GM19452 (cell line): Measurements from ENCODE around the gene EED.
"Not testable (repeated sequence)": the region's sequence is repeated elsewhere in the genome, so short reads cannot be mapped to it uniquely, and the experiment has no call there.

Source experiments
- ATAC-seq: cut with Tn5 transposase; IDR thresholded peaks from one replicate; pipeline ENCODE4 v1.9.1; 2021; ENCODE audit not compliant: unreplicated experiment

Gene EED

GRCh38 chr11:86218125-86219084 lies 26.1 kb upstream of the EED start:
- peak; percentile 43 for ATAC-seq

DNA sequence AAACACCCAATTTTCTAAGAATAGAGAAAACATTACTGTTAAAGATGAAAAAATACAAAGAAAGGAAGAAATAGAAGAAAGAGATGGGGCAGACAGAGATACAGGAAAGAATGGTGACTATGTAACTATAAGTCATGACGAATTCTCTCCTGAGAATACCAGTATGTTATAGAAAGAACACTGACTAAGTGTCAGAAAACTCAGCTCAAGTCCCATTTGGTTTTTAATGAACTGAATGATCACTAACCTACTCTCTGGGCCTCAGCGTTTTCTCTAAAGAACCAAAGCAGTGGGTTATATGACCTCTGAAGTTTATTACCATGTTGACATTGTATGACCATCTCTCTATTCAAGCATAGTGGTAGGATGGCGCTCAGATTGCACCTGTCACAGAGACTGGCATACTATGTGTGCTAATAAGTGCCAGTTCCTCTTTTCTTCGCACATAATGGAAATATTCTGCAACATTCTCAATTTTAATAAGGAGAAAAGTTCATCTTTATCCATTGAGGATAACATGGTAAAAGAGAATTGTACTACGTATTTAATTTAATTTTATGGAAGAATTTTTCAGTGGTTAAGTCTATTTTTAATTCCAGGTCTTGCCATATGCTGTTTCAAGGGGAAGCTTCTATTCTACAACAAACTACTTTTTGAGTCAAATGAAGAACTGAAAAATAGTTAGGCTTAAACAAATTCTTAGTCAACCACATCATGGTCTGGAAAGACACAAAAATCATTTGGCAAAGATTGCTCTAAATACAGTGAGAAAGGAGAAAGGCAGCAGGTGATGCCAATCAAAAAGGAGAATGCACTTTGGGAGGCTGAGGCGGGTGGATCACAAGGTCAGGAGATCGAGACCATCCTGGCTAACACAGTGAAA lies 25.0 kb upstream of the EED start:
- peak; percentile 78 for ATAC-seq

DNA sequence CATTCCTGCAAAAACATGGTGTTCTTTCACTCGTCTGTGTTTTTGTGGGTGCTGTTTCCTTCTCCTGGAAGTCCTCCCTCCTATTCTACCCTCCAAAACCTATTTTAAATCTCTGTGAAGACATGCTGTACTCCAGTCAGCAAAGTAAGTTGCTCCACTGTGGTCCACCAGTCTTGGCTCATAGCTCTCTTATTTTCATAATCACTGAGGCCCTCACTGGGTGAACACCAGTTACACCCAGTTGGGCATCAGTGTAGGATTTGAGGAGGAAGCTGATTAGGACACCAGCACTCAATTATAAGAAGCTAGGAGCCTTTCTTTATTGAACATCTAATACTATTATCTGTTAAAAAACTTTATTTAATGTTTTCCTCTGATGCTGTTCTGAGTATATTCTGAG lies 23.9 kb upstream of the EED start:
- ATAC-seq, result no peak

GRCh38 chr11:86222081-86222480 lies 22.5 kb upstream of the EED start:
- no peak for ATAC-seq

DNA sequence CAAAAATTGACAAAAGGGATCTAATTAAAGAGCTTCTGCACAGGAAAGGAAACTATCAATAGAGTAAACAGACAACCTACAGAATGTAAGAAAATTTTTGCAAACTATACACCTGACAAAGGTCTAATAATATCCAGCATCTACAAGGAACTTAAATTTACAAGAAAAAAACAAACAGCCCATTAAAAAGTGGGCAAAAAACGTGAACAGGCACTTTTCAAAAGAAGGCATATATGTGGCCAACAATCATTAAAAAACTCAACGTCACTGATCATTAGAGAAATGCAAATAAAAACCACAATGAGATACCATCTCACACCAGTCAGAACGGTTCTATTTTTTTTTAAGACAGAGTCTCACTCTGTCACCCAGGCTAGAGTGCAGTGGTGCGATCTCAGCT lies 20.0 kb upstream of the EED start:
- not testable (repeated sequence) for ATAC-seq

- ATAC-seq, result not testable (repeated sequence)
Observed at GRCh38 chr11:86225344-86225743, 19.2 kb upstream of the EED start.

DNA sequence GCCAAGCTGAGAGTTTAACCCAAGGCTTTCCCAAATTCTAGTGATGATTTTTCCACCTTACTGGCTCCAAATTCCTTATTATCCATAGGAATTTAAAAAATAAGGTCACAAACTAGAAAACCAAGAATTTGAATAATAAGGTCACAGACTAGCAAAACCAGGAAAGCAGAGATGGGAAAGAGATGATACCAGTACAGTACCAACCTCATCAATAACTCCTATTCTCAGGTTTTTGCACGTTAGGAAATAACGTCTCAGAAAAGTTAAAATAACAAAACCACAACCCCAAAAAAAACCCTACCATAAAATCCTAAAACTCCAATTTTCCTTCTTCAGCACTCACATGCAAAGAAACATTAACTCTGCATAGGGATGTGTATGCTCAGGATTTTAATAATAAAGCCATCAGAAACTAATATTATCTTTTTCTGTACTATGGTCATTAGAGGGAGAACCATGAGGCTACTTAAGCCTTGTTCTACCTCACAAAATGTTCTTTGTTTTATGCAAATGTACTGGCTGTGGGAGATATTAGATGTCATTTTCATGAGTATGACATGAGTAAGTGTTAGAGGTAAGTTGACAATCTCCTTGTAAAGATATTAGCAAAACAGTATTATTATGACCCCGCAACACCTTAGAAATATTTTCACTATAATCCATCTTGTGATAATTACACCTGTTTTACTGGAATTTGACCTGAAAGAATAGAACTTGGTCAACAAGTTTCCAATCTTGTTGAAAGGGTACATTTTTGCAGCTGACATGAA lies 16.1 kb upstream of the EED start:
- ATAC-seq, result no peak

- not testable (repeated sequence) for ATAC-seq
Observed at GRCh38 chr11:86229039-86229330, 15.6 kb upstream of the EED start.

- no peak for ATAC-seq
Observed at GRCh38 chr11:86230179-86230804, 14.3 kb upstream of the EED start.

DNA sequence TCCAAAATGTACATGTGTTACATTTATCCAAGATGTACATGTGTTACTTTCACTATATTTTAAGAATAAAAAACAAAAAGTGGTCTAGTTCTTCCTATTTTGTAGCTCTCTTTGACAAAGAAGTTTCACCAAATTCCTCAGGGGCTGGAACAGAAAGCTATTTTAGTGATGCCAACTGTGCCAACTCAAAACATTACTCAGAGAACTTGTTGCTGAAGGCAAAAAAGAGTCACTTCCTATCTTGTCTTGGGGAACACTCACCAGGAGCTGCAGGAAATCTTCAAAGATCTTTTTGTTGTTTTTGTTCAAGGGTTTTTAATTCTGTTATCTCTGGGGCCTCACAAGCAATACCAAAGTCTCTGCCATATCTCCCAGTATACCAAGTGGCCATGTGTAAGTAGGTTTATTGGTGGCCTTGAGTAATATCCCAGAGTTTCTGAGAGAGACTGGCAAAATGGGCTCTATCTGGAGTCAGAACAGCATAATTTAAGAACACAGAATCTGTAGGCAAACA lies 13.6 kb upstream of the EED start:
- no peak for ATAC-seq

DNA sequence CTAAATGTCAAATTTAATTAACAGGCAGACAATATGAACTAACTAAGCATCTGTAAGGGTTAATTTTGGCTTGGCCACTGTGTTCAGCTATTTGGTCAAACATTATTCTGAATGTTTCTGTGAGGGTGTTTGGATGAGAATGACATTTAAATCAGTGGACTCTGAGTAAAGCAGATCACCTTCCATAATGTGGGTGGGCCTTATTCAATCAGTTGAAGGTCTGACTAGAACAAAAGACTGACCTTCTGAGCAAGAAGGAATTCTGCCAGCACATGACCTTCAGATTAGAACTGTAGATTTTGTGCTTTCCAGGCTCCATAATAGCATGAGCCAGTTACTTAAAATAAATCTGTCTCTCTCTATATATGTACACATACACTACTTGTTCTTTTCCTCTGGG lies 12.0 kb upstream of the EED start:
- no peak for ATAC-seq

GRCh38 chr11:86234831-86235461 lies 9.6 kb upstream of the EED start:
- no peak for ATAC-seq

DNA sequence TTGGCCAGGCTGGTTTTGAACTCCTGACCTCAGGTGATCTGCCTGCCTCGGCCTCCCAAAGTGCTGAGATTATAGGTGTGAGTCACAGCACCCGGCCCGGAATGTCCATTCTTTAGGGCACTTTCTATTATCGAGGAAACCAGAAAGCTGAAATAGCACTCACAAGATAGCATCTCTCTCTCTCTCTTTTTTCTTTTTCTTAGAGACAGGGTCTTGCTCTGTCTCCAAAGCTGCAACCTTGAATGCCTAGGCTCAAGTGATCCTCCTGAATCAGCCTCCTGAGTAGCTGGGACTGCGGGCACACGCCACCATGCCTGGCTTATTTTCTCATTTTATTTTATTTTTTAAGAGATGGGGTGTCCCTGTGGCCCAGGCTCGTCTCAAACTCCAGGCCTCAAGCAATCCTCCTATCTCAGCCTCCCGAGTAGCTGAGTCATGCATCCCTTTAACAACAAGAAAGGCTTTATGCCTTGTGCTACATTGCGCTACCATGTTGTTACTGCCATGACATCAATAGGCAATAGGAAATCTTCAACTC lies 7.2 kb upstream of the EED start:
- ATAC-seq, result no peak

DNA sequence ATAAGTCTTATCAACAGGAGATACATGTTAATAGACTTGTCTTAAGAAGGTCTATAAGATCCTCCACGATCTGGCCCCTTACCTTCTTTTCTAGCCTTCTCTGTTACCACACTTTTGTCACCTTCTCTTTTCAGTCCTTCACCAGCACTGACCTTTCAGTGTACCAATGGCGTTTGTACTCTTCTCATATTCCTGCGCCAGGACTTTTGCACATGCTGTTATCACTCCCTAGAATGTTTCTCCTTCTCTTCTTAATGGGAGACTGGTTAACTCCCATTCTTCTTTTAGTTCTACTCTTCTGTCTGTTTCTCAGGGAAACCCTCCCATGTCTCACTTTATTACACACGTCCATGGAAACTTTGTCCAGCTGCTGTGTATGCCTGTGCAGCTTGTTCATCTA lies 4.4 kb upstream of the EED start:
- no peak for ATAC-seq

DNA sequence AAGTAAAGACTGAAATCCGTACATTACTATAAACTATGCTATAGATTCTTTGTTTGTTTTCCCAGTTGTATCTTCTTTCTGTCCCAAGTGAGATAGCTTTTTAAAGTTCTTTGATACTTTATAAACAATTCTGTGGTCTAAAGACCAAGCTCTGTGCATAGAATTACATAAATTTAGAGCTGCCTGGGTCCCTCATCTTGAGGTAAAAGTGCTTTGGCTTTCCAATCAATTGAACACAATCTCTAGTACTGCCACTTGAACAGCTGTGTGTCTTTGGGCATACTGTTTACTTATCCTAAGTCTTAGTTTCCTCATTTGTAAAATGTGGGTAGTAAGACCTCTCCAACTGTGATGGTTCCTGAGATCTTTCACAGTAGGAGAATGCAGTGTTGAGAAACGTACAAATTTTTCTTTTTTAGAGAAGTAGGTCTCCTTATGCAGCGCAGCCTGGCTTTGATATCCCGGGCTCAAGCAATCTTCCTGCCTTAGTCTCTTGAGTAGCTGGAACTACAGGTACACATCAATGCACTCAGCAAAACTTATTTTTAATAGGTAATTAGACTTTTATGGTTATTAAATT lies 2.5 kb upstream of the EED start:
- ATAC-seq, result no peak

DNA sequence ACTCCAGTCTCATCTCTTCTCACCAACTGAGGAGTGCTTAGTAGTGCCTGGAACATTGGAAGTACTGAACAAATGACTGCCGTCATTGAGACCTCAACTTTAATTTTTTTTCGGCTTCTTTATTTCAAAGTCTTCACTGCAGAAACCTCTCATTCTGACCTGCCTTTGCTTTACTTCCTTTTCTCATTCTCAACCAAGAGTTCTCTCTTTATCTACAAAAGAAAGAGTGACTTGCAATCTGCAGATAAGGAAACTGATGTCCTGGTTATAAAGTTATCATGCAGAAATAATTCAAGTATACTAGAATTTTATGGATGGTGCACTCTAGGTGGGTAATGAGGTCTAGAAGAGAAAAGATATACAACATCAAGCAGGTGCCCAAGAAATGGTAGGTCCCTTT lies 1.2 kb upstream of the EED start:
- no peak for ATAC-seq

GRCh38 chr11:86244063-86244521 lies 461 bp upstream of the EED start:
- peak; percentile 65 for ATAC-seq

- peak; percentile 2 for ATAC-seq
Observed at GRCh38 chr11:86245369-86246292, 1.1 kb downstream of the EED start.
